ENCODE results near the gene ZNF618. TPM values are rescaled to one million over a fixed set of nuclear protein-coding genes. Genes with fewer than 3 reads are reported as not detected.

ZNF618 gene
- total RNA-seq, 1 experiment from 2014 or later: 1.2 TPM

GRCh38 chr9:113941056-113941455 lies 64.9 kb downstream of the ZNF618 start:
- no peaks in the 10 kb centered on the region for H3K9me3 Mint-ChIP-seq (ENCODE audit: unreplicated experiment)

GRCh38 chr9:113941526-113941925 lies 65.4 kb downstream of the ZNF618 start:
- no peaks in the 10 kb centered on the region for H3K4me1 ChIP-seq
- no peaks in the 10 kb centered on the region for H3K9me3 ChIP-seq
- no peaks in the 10 kb centered on the region for H3K27me3 ChIP-seq (replicated peaks; ENCODE audit: control insufficient read depth, insufficient read depth, low read length)
- Mint-ChIP-seq H3K4me3 (ENCODE audit: unreplicated experiment) (no peak overlapping the region), H3K9me3 (ENCODE audit: unreplicated experiment) (no peaks in the 10 kb centered on the region), H3K27me3 (ENCODE audit: insufficient read depth, unreplicated experiment) (peaks cover 15% of the 10 kb centered on the region), H3K4me1 (ENCODE audit: low read depth, unreplicated experiment) (no peaks in the 10 kb centered on the region), H3K27ac (ENCODE audit: unreplicated experiment) (no peak overlapping the region), H3K36me3 (ENCODE audit: insufficient read depth, unreplicated experiment) (no peaks in the 10 kb centered on the region)
- DNase-seq: no peak
- ChIA-PET POLR2A (no interaction called here), CTCF (no interaction called here)
- TF ChIP-seq CTCF (IDR thresholded peaks at IDR 0.05; ENCODE audit: insufficient read depth in 1 of 2, low read depth in 1 of 2, low read length in 1 of 2, severe bottlenecking in 1 of 2, unreplicated experiment in 1 of 2): no peak
- no TSS peak for BruUV-seq (replicated peaks)
- H3K36me3 ChIP-seq (ENCODE audit: control insufficient read depth, insufficient read depth, low read length): no peaks in the 10 kb centered on the region
- intact Hi-C loops (cut with micrococcal nuclease; ENCODE audit: unreplicated experiment): no loop called here
- H3K4me3 ChIP-seq (ENCODE audit: low read depth, low read length): no peak overlapping the region

More at GRCh38 chr9:113941056-113941455, 64.9 kb downstream of the ZNF618 start:
- Histone ChIP-seq H3K4me3 (ENCODE audit: low read depth, low read length) (no peak overlapping the region), H3K36me3 (ENCODE audit: control insufficient read depth, insufficient read depth, low read length) (no peaks in the 10 kb centered on the region), H3K9me3 (no peaks in the 10 kb centered on the region), H3K27me3 (replicated peaks; ENCODE audit: control insufficient read depth, insufficient read depth, low read length) (no peaks in the 10 kb centered on the region), H3K4me1 (no peaks in the 10 kb centered on the region)
- no peak for TF ChIP-seq CTCF (IDR thresholded peaks at IDR 0.05; ENCODE audit: insufficient read depth in 1 of 2, low read depth in 1 of 2, low read length in 1 of 2, severe bottlenecking in 1 of 2, unreplicated experiment in 1 of 2)
- ChIA-PET POLR2A (no interaction called here), CTCF (no interaction called here)
- no TSS peak for BruUV-seq (replicated peaks)
- Mint-ChIP-seq H3K27ac (ENCODE audit: unreplicated experiment) (no peak overlapping the region), H3K4me3 (ENCODE audit: unreplicated experiment) (no peak overlapping the region), H3K36me3 (ENCODE audit: insufficient read depth, unreplicated experiment) (no peaks in the 10 kb centered on the region), H3K4me1 (ENCODE audit: low read depth, unreplicated experiment) (no peaks in the 10 kb centered on the region), H3K27me3 (ENCODE audit: insufficient read depth, unreplicated experiment) (peaks cover 15% of the 10 kb centered on the region)
- intact Hi-C loops (cut with micrococcal nuclease; ENCODE audit: unreplicated experiment): no loop called here
- DNase-seq: no peak

- BruUV-seq (replicated peaks): no TSS peak
- no peak overlapping the region for H3K4me3 Mint-ChIP-seq (ENCODE audit: unreplicated experiment)
- no peak for DNase-seq
- Histone ChIP-seq H3K36me3 (ENCODE audit: control insufficient read depth, insufficient read depth, low read length) (no peaks in the 10 kb centered on the region), H3K4me1 (no peaks in the 10 kb centered on the region), H3K4me3 (ENCODE audit: low read depth, low read length) (no peak overlapping the region), H3K27me3 (replicated peaks; ENCODE audit: control insufficient read depth, insufficient read depth, low read length) (no peaks in the 10 kb centered on the region), H3K9me3 (no peaks in the 10 kb centered on the region)
- H3K27me3 Mint-ChIP-seq (ENCODE audit: insufficient read depth, unreplicated experiment): peaks cover 15% of the 10 kb centered on the region
- H3K4me1 Mint-ChIP-seq (ENCODE audit: low read depth, unreplicated experiment): no peaks in the 10 kb centered on the region
- TF ChIP-seq CTCF (IDR thresholded peaks at IDR 0.05; ENCODE audit: insufficient read depth in 1 of 2, low read depth in 1 of 2, low read length in 1 of 2, severe bottlenecking in 1 of 2, unreplicated experiment in 1 of 2): no peak
- H3K27ac Mint-ChIP-seq (ENCODE audit: unreplicated experiment): no peak overlapping the region
- no peaks in the 10 kb centered on the region for H3K9me3 Mint-ChIP-seq (ENCODE audit: unreplicated experiment)
- POLR2A ChIA-PET: no interaction called here
- H3K36me3 Mint-ChIP-seq (ENCODE audit: insufficient read depth, unreplicated experiment): no peaks in the 10 kb centered on the region
- intact Hi-C loops (cut with micrococcal nuclease; ENCODE audit: unreplicated experiment): no loop called here
- CTCF ChIA-PET: no interaction called here
Measured at GRCh38 chr9:113943112-113944009, 67.3 kb downstream of the ZNF618 start.
